Measurements from ENCODE around the gene TMEM109.

Gene TMEM109

DNA sequence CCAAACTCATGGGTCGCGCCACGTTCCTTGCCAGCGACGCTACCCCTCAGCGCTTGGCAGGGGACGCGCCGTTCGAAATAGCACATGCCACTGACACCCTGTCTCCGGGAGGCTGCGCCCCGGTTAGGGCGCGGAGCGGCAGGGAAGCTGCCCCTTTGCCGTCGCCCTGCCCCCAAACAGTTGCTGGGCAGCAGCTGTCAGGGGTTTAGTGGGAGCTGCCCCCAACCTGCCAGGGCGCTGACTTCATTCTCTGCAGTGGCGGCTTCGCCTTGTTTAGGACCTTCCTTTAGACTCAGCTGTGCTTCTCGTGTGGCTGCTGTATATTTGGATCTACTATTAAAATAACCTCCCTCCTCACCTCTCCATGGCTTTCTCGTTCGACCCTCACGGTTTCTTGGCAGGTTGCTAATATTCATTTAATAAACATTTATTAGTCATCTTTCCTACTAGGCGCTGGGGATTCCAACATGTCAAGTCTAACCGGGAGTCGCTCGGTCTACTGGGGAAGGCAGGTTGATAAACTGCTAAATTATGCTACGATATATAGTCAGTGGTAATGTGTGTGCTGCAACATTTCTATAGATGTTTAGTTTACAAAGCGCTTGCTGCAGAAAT lies 782 bp downstream of the TMEM109 start:
- H3K4me3 ChIP-seq (replicated peaks; ENCODE audit: insufficient read depth, low read length), result peak overlapping the region; percentile 67
- DNase-seq (ENCODE audit: low read depth in 1 of 2, low spot score in 1 of 2), result peak in 1 of 2 experiments; percentile 29
- TF ChIP-seq REST (IDR thresholded peaks at IDR 0.05; ENCODE audit: insufficient replicate concordance, low read depth), result no peak
- no peak for TF ChIP-seq SPI1 (IDR thresholded peaks at IDR 0.05; ENCODE audit: borderline replicate concordance, low read depth)
- TF ChIP-seq POLR2AphosphoS5 (IDR thresholded peaks at IDR 0.05; ENCODE audit: low read depth), result no peak
- no peak for TF ChIP-seq CTCF (IDR thresholded peaks at IDR 0.05; ENCODE audit: insufficient read depth, low read length)
- no peak for TF ChIP-seq GABPA (IDR thresholded peaks at IDR 0.05; ENCODE audit: low read depth)
- no peaks in the 10 kb centered on the region for H3K27me3 ChIP-seq (ENCODE audit: insufficient read depth, poor library complexity, severe bottlenecking)
- H3K27ac ChIP-seq (replicated peaks), result peak overlapping the region; percentile 74

DNA sequence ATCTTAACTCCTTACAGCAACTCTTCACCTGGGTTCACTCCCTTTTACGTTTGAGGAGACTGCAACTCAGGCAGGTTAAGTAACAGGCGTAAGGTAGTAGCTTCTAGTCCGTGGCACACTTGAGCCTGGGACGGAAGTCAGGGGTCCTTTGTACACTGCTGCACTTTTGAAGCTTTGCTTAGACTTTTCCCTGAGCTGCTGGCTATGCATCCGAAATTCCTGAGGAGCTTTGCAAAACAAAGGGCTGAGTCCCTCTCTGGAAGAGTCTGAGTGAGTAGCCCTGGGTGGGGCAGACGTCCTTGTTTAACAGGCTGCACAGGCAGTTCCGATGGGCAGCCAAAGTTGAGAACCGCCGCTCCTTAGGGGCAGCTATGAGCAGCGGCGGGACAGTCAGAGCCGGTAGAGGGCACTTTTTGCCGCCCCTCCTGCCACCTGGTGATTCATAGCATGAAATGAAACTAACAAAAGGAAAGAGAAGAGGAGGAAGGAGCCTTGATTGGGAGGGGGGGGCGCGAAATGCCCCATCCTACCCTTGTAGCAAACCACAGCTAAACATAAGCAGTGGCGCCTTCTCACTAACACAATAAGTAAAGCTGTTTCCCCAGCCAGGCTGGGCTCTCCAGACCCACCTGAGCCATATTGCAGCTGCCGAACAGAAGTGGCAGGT lies 1.4 kb downstream of the TMEM109 start:
- Histone ChIP-seq H3K27ac (replicated peaks) (peak overlapping the region; percentile 74), H3K4me3 (replicated peaks; ENCODE audit: insufficient read depth, low read length) (peak overlapping the region; percentile 67), H3K27me3 (ENCODE audit: insufficient read depth, poor library complexity, severe bottlenecking) (no peaks in the 10 kb centered on the region)
- TF ChIP-seq CTCF (IDR thresholded peaks at IDR 0.05; ENCODE audit: insufficient read depth, low read length), result no peak
- no peak for TF ChIP-seq GABPA (IDR thresholded peaks at IDR 0.05; ENCODE audit: low read depth)
- TF ChIP-seq POLR2AphosphoS5 (IDR thresholded peaks at IDR 0.05; ENCODE audit: low read depth), result no peak
- 0 out of 2 replicates have a peak, but pooled peaks have one; percentile 4 for TF ChIP-seq SPI1 (IDR thresholded peaks at IDR 0.05; ENCODE audit: borderline replicate concordance, low read depth)
- peak in 1 of 2 experiments; percentile 41 for DNase-seq (ENCODE audit: low read depth in 1 of 2, low spot score in 1 of 2)

DNA sequence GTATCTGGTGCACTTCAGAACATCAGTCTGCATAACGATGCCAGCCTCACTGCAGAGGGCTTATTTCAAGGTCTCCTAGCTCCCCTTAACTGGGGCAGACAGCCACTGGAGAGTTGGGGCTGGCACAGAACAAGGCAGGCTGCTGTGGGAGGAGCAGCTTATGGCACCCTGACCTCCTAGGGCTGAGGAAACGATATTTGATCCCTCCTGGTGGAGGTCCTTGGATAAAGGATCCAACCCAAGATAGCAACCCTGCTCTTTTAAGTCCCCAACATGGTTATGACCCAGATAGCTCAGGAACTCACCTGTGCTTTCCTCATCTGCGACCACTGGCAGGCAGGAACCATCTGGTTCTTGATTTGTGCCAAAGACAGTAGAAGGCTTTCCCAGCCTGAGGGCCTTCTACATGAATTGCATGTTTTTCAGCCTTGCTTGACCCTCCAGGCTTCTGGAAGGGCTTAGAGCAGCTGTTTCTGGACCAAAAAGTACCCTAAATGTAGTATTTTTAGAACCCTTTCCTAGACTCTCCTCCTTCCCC lies 2.8 kb downstream of the TMEM109 start:
- Histone ChIP-seq H3K4me3 (replicated peaks; ENCODE audit: insufficient read depth, low read length) (no peak overlapping the region), H3K27me3 (ENCODE audit: insufficient read depth, poor library complexity, severe bottlenecking) (no peaks in the 10 kb centered on the region), H3K27ac (replicated peaks) (no peak overlapping the region)
- no peak for TF ChIP-seq GABPA (IDR thresholded peaks at IDR 0.05; ENCODE audit: low read depth)
- TF ChIP-seq SPI1 (IDR thresholded peaks at IDR 0.05; ENCODE audit: borderline replicate concordance, low read depth), result no peak
- DNase-seq (ENCODE audit: low read depth in 1 of 2, low spot score in 1 of 2), result no peak

- Histone ChIP-seq H3K27ac (replicated peaks) (no peak overlapping the region), H3K27me3 (ENCODE audit: insufficient read depth, poor library complexity, severe bottlenecking) (no peaks in the 10 kb centered on the region), H3K4me3 (replicated peaks; ENCODE audit: insufficient read depth, low read length) (no peak overlapping the region)
- DNase-seq (ENCODE audit: low read depth in 1 of 2, low spot score in 1 of 2), result no peak
- no peak for TF ChIP-seq POLR2AphosphoS5 (IDR thresholded peaks at IDR 0.05; ENCODE audit: low read depth)
- no peak for TF ChIP-seq CTCF (IDR thresholded peaks at IDR 0.05; ENCODE audit: insufficient read depth, low read length)
- TF ChIP-seq REST (IDR thresholded peaks at IDR 0.05; ENCODE audit: insufficient replicate concordance, low read depth), result no peak
- TF ChIP-seq SPI1 (IDR thresholded peaks at IDR 0.05; ENCODE audit: borderline replicate concordance, low read depth), result no peak
- no peak for TF ChIP-seq GABPA (IDR thresholded peaks at IDR 0.05; ENCODE audit: low read depth)
Measured at GRCh38 chr11:60917267-60917666, 3.3 kb downstream of the TMEM109 start.
